GM12878 (cell line): ENCODE data around the gene GON4L. TPM values are rescaled to one million over a fixed set of nuclear protein-coding genes. Genes with fewer than 3 reads are reported as not detected.

Experiments used
- ATF7 ChIP-seq: fragments of 450-650 bp; IDR thresholded peaks from 2 replicates; pipeline ENCODE4 v1.6.1; 2016; ENCODE audit warnings: low read depth, mild to moderate bottlenecking
- BRCA1 ChIP-seq: IDR thresholded peaks from 2 replicates; pipeline ENCODE4 v1.6.1; 2011; ENCODE audit warnings: low read depth, low read length, improper control_type of control experiment
- CBFB ChIP-seq: IDR thresholded peaks from 2 replicates; pipeline ENCODE4 v1.6.1; 2016; ENCODE audit warnings: antibody characterized with exemption, low read depth
- CHD2 ChIP-seq: IDR thresholded peaks from 2 replicates; pipeline ENCODE4 v1.6.1; 2011; ENCODE audit warnings: low read depth, low read length, improper control_type of control experiment, borderline replicate concordance
- CREM ChIP-seq: IDR thresholded peaks from 2 replicates; pipeline ENCODE4 v1.6.1; 2014; ENCODE audit warnings: antibody characterized with exemption, low read depth
- EGR1 ChIP-seq, 2 experiments: IDR thresholded peaks; 1 replicate in 1 of 2; 2 replicates in 1 of 2; pipeline ENCODE4 v1.6.1; 2011 to 2012; ENCODE audit warnings: low read depth in 2 of 2, low read length in 2 of 2, borderline replicate concordance in 1 of 2, mild to moderate bottlenecking in 1 of 2, moderate library complexity in 1 of 2
- ETV6 ChIP-seq, 2 experiments: fragments of 450-650 bp in 1 of 2; IDR thresholded peaks in 1 of 2; conservative IDR thresholded peaks in 1 of 2; 2 replicates each; pipeline ENCODE4 v1.6.1; 2014; ENCODE audit warnings: antibody characterized with exemption in 1 of 2, borderline replicate concordance in 1 of 2, low read depth in 1 of 2, mild to moderate bottlenecking in 1 of 2, moderate library complexity in 1 of 2
- EZH2 ChIP-seq: IDR thresholded peaks from 2 replicates; pipeline ENCODE4 v1.6.1; 2012; ENCODE audit warnings: low read depth, mild to moderate bottlenecking, control low read depth, inconsistent platforms, low read length, borderline replicate concordance; ENCODE audit not compliant: control insufficient read depth
- FOXM1 ChIP-seq: IDR thresholded peaks from 2 replicates; pipeline ENCODE4 v1.6.1; 2012; ENCODE audit warnings: low read depth, mild to moderate bottlenecking, inconsistent platforms, low read length, moderate library complexity
- HDGF ChIP-seq: fragments of 450-650 bp; IDR thresholded peaks from 2 replicates; pipeline ENCODE4 v1.6.1; 2016; ENCODE audit warnings: antibody characterized with exemption
- IKZF1 ChIP-seq: fragments of 450-650 bp; conservative IDR thresholded peaks from 2 replicates; pipeline ENCODE4 v1.6.1; 2017; ENCODE audit warnings: antibody characterized with exemption, mild to moderate bottlenecking
- MEF2A ChIP-seq: IDR thresholded peaks from 2 replicates; pipeline ENCODE4 v1.6.1; 2011; ENCODE audit warnings: low read depth, mild to moderate bottlenecking, low read length, moderate library complexity; ENCODE audit not compliant: insufficient read depth
- MXI1 ChIP-seq: fragments of 150-350 bp; IDR thresholded peaks from 2 replicates; pipeline ENCODE4 v1.6.1; 2011; ENCODE audit warnings: low read depth, mild to moderate bottlenecking, inconsistent platforms, low read length, improper control_type of control experiment
- MYC ChIP-seq: IDR thresholded peaks from 2 replicates; pipeline ENCODE4 v1.6.1; 2011; ENCODE audit warnings: mild to moderate bottlenecking, low read length, moderate library complexity, inconsistent platforms; ENCODE audit not compliant: insufficient read depth, insufficient replicate concordance, insufficient read length, severe bottlenecking
- NBN ChIP-seq: fragments of 450-650 bp; IDR thresholded peaks from 2 replicates; pipeline ENCODE4 v1.6.1; 2016
- NFYA ChIP-seq: IDR thresholded peaks from 2 replicates; pipeline ENCODE4 v1.6.1; 2011; ENCODE audit warnings: low read depth, mild to moderate bottlenecking, low read length, improper control_type of control experiment, borderline replicate concordance
- NKRF ChIP-seq: fragments of 450-650 bp; conservative IDR thresholded peaks from 2 replicates; pipeline ENCODE4 v1.6.1; 2017; ENCODE audit warnings: mild to moderate bottlenecking, moderate library complexity
- NR2F1 ChIP-seq: fragments of 450-650 bp; conservative IDR thresholded peaks from 2 replicates; pipeline ENCODE4 v1.6.1; 2017; ENCODE audit warnings: mild to moderate bottlenecking
- PAX8 ChIP-seq: fragments of 450-650 bp; IDR thresholded peaks from 2 replicates; pipeline ENCODE4 v1.6.1; 2017; ENCODE audit warnings: mild to moderate bottlenecking, moderate library complexity
- POLR2AphosphoS5 ChIP-seq: IDR thresholded peaks from 2 replicates; pipeline ENCODE4 v1.6.1; 2011; ENCODE audit warnings: mild to moderate bottlenecking, low read length, inconsistent platforms
- RELA ChIP-seq: fragments of 450-650 bp; IDR thresholded peaks from 2 replicates; pipeline ENCODE4 v1.8.0; 2014; ENCODE audit warnings: borderline replicate concordance; ENCODE audit not compliant: partially characterized antibody
- YY1 ChIP-seq: IDR thresholded peaks from 2 replicates; pipeline ENCODE4 v1.6.1; 2011; ENCODE audit warnings: low read depth, mild to moderate bottlenecking, low read length
- ZNF207 ChIP-seq: fragments of 450-650 bp; IDR thresholded peaks from 2 replicates; pipeline ENCODE4 v1.6.1; 2014; ENCODE audit warnings: antibody characterized with exemption, mild to moderate bottlenecking, borderline replicate concordance
- polyA plus RNA-seq, 11 experiments: library from polyadenylated mRNA; depleted of rRNA in 4 of 11; unstranded in 6 of 11; stranded (reverse) in 5 of 11; fragments of >200 nt; fragmentation: Nextera tagmentation in 4 of 11; fragmentation: Illumina TruSeq in 1 of 11; extraction: Ambion mirVana in 4 of 11; extraction: Trizol in 1 of 11; gene quantifications; 1 replicate in 1 of 11; 2 replicates in 10 of 11; pipeline versions ENCODE4 v1.2.1 to v1.2.3, GENCODE V29; 2011 to 2016; ENCODE audit warnings: inconsistent platforms in 2 of 11, missing spikeins in 2 of 11, low read depth in 1 of 11
- total RNA-seq, 4 experiments: library from RNA; depleted of rRNA in 3 of 4; stranded (reverse); fragments of >200 nt in 3 of 4; fragmentation: Illumina TruSeq in 1 of 4; extraction: Trizol in 1 of 4; gene quantifications; 2 replicates each; pipeline versions ENCODE4 v1.2.1 to v1.2.3, GENCODE V29; 2013 to 2021
- TF ChIP-seq, protein P1 (sequence below): fragments of 450-650 bp; IDR thresholded peaks from 2 replicates; pipeline ENCODE4 v1.6.1; 2016; ENCODE audit warnings: mild to moderate bottlenecking

Gene GON4L
- total and polyA plus RNA-seq, 10 of the 15 experiments (the other 5 are each of a cell fraction or from before 2014, with no cell fraction given), result 17.7 to 40.7 (median 28.0) TPM

- no peak for TF ChIP-seq NKRF
- TF ChIP-seq NBN, result peak; percentile 92
- no peak for TF ChIP-seq FOXM1
- TF ChIP-seq RELA, result no peak
- no peak for TF ChIP-seq PAX8
- no peak for TF ChIP-seq NR2F1
- peak; percentile 75 for TF ChIP-seq IKZF1
- TF ChIP-seq, protein P1, sequence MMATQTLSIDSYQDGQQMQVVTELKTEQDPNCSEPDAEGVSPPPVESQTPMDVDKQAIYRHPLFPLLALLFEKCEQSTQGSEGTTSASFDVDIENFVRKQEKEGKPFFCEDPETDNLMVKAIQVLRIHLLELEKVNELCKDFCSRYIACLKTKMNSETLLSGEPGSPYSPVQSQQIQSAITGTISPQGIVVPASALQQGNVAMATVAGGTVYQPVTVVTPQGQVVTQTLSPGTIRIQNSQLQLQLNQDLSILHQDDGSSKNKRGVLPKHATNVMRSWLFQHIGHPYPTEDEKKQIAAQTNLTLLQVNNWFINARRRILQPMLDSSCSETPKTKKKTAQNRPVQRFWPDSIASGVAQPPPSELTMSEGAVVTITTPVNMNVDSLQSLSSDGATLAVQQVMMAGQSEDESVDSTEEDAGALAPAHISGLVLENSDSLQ, result 0 out of 2 replicates have a peak, but pooled peaks have one; percentile 30
- 0 out of 2 replicates have a peak, but pooled peaks have one; percentile 43 for TF ChIP-seq HDGF
- TF ChIP-seq BRCA1, result no peak
- TF ChIP-seq CHD2, result peak; percentile 56; the same call in 1 of the 2 replicates
- TF ChIP-seq CBFB, result 0 out of 2 replicates have a peak, but pooled peaks have one; percentile 31
- TF ChIP-seq ZNF207, result no peak
- TF ChIP-seq NFYA, result no peak
- TF ChIP-seq CREM, result peak; percentile 63; the same call in 1 of the 2 replicates
- peak; percentile 100 for TF ChIP-seq ATF7
- peak in 1 of 2 experiments; percentile 80; a peak in 2 of 3 replicates for TF ChIP-seq EGR1 (IDR thresholded peaks at IDR 0.05; ENCODE audit: borderline replicate concordance in 1 of 2, low read depth in 2 of 2, low read length in 2 of 2)
- peak; percentile 88 for TF ChIP-seq MEF2A
- peak; percentile 73 for TF ChIP-seq POLR2AphosphoS5
- TF ChIP-seq MXI1, result no peak
- no peak for TF ChIP-seq EZH2
- TF ChIP-seq YY1, result peak; percentile 94
- TF ChIP-seq ETV6 (conservative IDR thresholded peaks at IDR 0.05 in 1 of 2, IDR thresholded peaks at IDR 0.05 in 1 of 2; ENCODE audit: borderline replicate concordance in 1 of 2, low read depth in 1 of 2), result no peak
- TF ChIP-seq MYC, result no peak
Observed at GRCh38 chr1:155859881-155860871, 3.2 kb upstream of the GON4L start (continued).
